Activated CD4-positive, alpha-beta T cell treated with anti-CD3 and anti-CD28 coated beads for 4 hours (primary cell): ENCODE measurements around the gene FUT9.
"Not testable (repeated sequence)": the region's sequence is repeated elsewhere in the genome, so short reads cannot be mapped to it uniquely, and the experiment has no call there.

Source experiments
- DNase-seq, 2 donors: peaks; one replicate each; pipeline ENCODE4 v3.0.0-alpha.2; 2020

Gene FUT9

GRCh38 chr6:96194675-96195074 lies 178.9 kb downstream of the FUT9 start:
- DNase-seq = no peak

GRCh38 chr6:96195272-96195671 lies 179.5 kb downstream of the FUT9 start:
- DNase-seq = no peak

DNA sequence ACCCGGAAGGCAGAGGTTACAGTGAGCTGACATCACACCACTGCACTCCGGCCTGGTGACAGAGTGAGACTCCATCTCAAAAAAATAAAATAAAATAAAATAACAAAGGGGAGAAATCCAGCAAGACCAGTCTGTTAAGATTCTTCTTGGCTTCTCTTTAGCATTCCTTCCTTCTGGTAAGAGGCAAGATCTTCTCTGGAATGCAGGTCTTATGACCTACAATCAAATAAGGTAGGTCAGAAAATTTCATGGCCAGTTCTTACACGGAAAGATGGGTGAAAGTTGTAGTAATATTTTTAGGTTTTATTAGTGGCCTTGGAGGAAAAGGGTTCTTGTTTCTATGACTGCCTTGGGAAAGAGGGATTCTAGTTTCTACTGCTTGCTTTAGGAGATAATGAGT lies 180.9 kb downstream of the FUT9 start:
- DNase-seq = no peak

DNA sequence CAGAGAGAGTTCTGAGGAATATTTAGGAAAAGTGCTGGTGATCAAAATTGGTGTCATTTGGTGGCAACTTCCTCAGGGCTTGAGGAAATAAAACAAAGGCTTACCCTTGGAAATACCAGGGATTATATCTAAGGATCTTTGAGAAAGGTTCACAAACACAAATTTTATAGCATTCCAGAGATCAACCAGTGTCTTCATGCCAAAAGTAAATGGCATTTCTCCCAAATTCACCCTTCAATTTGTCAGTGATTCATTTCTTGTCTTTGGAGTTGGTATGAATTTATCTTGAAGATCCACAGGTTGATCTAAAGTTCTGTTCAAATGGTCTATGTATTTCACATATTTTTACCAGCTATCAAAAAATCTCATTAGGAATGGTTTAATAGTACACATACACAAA lies 181.5 kb downstream of the FUT9 start:
- DNase-seq = no peak

DNA sequence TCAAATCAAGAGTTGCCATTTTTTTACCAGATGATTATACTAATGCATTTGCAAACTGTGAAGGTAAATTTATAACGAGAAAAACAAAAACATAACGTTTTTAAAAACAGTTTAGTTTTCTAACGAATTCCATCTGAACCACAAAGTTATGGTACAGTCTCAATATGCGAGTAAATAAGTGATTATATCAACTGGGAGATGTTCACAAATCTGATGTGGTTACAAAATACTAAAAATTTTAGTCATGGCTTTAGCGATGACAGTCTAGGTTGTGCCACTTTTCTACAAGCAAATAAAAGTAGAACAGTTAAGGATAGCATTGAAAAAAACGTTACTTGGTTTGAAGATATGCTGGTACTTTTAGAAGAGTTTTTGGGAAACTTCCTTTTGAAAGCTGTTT lies 186.8 kb downstream of the FUT9 start:
- no peak for DNase-seq

DNA sequence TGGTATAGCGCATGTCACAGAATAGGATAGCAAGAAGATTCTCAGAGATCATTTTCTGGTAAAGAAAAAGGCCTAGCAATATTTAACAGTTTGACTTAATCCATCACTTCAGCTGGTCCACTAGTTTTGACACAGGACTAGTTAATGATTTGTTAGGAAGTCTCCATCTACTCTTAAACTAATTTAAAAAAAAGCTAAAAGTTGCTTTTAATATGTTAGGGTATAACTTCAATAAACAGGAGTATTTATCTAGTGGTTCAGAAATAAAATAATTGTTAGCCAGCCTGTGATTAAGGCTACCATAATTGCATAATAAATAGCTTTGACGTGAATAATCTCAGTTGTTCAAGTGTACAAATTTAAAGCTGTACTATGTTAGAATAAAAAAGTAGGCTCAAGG lies 195.6 kb downstream of the FUT9 start:
- DNase-seq = no peak

DNA sequence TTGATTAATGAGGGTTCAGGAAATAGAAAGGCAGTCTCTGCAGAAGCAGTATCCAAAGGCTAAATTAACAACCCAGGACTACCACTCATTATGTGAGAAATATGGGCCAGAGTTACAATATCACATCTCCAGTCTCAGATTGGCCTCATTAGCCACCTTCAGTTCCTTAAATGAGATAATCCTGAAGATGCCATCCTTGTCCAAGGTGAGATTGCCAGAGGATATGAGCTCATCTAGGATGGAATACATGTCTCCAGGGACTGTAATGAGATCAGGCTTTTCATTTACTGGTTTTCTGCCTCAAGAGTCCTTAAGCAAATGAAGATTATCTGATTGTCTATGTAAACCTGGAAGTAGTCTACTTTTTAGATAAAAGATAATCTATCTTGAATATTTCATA lies 196.3 kb downstream of the FUT9 start:
- no peak for DNase-seq

DNA sequence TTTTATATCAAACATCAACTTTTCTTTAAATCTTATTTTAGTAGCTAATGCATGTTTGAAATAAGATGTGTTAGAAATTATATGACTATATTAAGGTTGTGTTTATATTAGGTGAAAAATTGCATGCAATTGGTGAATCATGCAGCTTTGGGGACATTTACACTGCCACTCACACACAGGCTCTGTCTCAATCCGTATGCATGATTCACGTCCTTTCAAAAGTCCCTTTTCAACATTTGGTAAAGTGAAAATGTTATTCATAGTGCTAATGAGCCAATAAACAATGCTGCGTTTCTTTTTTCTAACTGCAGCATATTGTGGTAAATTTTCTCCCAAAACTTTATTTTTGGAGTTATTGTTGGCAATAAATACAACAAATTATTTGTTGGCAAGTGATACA lies 198.0 kb downstream of the FUT9 start:
- DNase-seq = no peak

DNA sequence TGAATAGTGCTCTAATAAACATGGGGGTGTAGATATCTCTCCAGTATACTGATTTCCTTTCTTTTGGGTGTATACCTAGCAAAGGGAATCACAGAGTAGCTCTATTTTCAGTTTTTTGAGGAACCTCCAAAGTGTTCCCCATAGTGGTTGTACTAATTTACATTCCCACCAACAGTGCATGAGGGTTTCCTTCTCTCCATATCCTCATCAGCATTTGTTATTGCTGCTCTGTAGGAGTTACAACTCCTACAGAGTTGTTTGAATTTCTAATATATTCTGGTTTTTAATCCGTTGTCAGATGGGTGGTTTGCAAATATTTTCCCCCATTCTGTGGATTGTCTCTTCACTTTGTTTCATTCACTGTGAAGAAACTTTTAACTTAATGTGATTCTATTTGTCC lies 207.9 kb downstream of the FUT9 start:
- no peak for DNase-seq

GRCh38 chr6:96227135-96227534 lies 211.4 kb downstream of the FUT9 start:
- DNase-seq = no peak

DNA sequence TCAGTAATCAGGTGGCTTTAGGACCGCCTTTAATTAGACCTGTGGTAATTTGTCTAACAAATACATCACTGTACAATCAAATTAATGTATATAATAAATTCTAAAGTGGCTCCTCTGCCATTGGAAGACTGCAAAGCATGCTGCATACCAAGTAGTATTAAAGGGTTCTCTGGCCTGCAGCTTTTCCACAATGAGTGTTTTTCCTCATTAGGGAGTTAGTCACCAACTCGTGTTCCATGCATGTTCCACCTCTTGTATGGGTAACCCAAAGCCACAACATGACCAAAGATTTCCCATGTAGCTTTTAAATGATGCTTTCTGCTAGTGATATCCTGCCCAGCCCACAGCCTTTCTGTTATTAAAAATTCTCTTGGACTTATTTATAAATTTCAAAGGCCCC lies 218.7 kb downstream of the FUT9 start:
- DNase-seq = no peak

DNA sequence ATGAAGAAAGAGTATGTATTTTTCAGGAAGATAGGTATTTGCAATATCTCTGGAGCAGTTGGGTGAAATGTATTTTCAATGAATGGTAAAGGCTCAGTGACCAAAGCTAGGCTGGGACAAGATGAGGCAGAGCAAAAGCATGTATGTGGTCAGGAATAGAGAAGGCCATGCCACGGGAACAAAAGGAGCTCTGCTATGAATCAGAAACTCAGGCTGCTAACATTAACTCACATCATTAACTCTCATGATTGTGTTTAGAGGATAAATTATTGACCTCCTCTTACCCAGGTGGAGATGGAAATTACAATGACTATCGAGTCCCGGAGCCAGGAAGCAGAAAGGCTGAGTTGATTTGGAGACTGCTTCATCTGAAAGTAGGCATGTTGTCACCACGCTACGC lies 220.2 kb downstream of the FUT9 start:
- no peak for DNase-seq

- no peak for DNase-seq
These were observed 220.7 kb downstream of the FUT9 start for GRCh38 chr6:96236471-96236870.

- DNase-seq = no peak
These were observed 222.0 kb downstream of the FUT9 start for GRCh38 chr6:96237638-96238347.

- DNase-seq = no peak
These were observed 230.8 kb downstream of the FUT9 start for GRCh38 chr6:96246563-96246962.

DNA sequence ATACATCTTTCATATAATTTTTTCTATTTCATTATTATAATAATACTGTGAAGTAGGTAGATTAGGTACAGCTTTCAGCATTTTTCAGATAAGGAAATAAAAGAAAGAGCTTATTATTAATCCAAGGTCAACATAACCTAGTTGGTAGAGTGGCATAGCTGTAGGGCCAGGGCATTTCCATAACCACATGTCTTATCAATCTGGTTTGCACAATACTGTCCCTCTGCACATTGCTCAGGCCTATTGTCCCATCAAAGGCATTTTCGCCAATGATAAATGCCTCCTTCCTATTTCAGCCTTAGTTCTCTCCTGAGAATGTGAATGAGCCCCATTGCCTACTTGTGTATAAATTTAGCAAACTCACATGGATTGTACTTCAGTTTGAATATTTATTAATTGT lies 234.0 kb downstream of the FUT9 start:
- no peak for DNase-seq

DNA sequence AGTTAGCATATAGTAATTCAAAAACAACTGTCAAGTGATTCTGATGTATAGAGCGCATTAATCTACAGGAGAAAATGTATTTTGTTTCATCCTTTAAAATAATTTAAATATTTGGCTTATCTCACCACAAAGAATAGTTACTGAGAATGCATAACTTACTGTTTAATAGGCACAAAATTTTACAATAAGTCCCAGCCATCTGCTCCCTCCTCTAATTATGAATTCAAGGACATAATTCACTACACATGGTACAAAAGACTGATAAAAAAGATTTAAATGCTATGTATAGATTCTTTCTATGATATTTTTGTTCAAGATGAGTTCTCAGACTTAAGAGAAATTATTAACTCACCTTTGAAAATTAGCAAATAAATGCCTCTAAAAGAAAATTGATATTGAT lies 242.0 kb downstream of the FUT9 start:
- DNase-seq = no peak

- DNase-seq = not testable (repeated sequence)
These were observed 245.1 kb downstream of the FUT9 start for GRCh38 chr6:96260787-96261430.
